ENCODE measurements around the gene TBX18. TPM values are rescaled to one million over a fixed set of nuclear protein-coding genes. Genes with fewer than 3 reads are reported as not detected.

TBX18 gene
- total RNA-seq, 1 experiment from 2014 or later = not detected

DNA sequence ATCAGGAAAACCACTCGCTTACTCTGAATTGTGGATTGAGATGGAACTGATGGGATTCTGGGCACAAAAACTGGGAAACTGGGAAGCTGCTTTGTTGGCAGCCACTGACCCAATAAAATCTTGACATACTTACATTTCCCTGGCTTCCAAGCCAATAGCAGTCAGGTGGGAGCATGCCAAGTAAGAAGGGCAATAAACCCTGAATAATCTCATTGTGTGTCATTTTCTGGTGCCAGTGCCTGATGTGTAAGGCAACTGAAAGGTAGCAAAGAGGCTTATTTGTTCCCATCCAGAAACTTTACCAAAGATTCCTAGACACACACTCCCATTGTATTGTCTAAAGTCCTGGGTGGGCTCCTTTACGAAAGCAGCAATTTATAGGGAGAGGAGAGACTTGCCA, 93.2 kb downstream of the TBX18 start:
- DNase-seq (ENCODE audit: low spot score) = no peak

DNA sequence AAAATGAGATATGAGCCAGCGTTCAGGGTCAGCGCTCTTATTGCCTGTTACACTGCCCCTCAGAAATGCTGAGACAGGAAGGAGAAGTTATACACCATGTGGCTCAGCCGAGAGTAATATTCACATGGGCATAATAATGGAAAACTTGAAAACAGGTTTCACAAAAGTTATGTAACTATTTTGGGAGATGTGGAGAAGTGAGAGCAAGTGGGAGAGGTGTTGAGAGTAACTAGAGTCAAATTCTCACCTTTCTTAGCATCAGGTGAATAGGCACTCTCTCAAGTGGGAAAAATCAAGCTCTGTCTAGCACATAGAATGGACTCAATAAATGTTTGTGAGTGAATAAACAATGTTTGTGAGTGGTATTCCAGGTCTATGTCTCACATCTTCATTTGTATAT, 94.5 kb downstream of the TBX18 start:
- no peak for DNase-seq (ENCODE audit: low spot score)

DNA sequence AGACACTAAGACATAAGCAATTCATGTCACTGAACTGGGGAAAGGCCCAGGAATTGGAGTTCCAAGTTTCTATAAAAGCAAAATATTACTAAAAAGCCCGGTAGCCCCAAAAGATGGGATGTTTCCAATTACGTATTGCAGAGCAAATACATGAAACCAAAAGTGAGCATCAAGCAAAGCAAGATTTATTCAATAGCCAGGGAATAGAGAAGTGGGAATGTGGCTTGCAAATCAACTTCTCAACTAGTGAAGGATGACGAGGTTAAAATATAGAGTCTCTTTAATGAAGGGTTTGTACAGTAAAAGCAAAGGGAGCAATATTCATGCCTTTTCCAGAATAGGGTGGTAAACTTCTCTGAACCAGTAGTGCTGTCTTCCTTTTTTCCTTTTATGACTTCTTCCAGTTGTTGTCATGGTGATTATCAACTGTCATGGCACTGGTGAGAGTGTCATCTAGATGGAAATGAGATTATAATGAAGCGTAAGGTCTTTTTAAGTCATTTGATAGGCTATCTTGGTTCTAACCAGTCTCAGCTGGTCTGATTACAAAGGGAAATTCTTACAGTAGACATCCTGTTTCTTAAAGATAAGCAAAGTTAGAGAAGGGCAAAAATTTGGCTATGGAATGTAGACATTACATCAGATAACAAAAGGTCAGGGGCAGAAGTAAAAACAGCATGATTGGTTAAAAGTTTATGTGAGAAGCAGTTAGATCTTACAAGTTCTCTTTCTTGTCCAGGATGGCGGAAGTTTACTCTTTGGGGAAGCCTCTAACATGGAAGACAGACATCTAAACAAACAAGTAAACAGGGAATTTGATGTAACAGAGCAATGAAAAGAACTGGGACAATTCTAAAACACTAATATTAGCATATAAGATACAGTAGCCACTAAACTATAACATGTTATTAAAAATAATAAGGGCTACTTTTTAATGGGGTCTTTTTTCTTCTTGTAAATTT, 96.9 kb downstream of the TBX18 start:
- DNase-seq (ENCODE audit: low spot score) = peak; percentile 18

DNA sequence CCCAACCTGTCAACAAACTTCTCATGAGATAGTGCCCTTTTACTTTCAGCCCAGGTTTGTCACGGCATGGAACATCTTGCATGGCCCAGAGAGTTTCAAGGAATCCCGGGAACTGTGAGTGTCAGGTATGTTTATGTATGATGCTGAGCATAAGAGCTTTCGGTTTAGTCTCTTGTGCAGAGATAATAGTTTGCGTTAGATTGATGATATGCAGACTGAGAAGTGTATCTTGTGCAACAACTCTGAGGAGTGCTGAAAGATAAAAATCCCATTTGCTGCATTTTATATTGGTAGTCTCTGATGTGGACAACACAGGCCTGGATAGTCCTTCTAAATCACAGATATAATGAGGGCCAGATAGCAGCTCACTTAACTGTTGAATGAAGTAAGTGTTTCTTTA, 99.0 kb downstream of the TBX18 start:
- DNase-seq (ENCODE audit: low spot score) = no peak

DNA sequence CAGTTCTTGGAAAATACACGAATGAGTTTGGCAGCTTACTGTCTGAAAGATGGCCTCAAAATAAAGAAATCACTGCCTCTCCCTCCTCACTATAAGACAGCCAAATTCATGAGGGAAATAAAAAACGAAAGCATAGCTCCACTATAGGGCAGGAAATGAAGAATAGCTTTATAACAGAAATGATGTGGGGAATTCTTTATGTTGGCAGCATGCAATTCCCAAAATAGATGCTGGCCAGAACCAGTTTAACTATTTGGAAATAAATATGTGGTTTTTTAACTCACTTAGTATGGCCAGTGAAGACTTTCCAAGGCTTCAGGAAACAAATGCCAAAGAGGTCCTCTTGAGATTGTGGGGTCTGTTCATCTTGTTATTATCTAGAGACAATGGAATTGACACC, 100.5 kb downstream of the TBX18 start:
- no peak for DNase-seq (ENCODE audit: low spot score)

DNA sequence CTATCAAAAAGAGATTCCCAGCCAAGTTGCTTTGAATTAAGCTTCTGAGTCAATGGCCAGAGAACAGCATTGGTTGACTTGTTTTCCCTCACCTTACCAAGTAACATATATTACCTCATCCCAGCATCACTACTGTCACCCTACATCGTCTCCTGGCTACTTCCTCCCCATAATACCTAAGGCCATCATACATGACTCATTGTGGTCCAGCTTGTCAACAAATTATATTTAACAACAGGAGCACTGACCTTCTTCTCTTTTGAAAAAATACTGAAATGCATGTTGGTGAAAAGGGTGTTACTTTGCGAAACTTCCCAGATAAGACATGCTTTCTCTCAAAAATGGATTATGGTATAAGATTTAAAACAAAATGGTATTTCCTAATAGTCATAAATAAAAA, 106.9 kb downstream of the TBX18 start:
- peak; percentile 59 for DNase-seq (ENCODE audit: low spot score)

DNA sequence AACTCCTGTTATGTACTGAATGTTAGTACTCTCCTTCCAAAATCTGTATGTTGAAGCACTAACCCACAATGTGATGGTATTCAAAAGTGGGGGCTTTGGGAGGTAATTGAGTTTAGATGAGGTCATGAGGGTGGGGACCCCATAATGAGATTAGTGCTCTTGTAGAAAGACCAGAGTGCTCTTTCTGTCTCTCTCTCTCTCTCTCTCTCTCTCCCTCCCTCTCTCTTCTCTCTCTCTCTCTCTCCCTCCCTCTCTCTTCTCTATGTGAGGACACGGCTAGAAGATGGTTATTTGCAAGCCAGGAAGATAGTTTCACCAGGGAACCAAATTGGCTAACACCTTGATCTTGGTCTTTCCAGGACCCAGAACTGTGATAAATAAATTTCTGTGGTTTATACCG, 107.4 kb downstream of the TBX18 start:
- DNase-seq (ENCODE audit: low spot score) = no peak

DNA sequence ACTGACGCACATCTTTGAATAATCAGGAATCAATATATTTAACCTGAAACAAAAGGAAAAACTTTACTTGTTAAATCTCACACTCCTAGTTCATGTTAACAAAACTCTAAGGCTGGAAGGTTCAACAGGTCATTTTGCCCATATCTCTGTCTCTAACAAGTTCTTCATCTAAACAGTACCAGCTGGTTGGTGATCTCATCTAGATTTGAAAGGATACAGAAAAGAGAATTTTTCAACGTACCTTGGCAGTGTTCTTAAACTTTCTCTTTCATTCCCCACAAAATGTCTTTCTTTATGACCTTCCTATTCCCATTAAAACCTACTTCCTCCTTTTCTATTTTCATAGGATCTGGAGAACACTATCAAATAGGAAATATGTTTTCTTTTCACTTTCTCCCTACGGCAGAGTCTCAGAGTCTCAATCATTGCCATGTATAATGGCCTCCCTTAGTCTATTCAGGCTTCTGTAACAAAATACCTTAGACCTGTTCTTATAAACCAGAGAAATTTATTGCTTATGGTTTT, 111.3 kb downstream of the TBX18 start:
- no peak for DNase-seq (ENCODE audit: low spot score)

DNA sequence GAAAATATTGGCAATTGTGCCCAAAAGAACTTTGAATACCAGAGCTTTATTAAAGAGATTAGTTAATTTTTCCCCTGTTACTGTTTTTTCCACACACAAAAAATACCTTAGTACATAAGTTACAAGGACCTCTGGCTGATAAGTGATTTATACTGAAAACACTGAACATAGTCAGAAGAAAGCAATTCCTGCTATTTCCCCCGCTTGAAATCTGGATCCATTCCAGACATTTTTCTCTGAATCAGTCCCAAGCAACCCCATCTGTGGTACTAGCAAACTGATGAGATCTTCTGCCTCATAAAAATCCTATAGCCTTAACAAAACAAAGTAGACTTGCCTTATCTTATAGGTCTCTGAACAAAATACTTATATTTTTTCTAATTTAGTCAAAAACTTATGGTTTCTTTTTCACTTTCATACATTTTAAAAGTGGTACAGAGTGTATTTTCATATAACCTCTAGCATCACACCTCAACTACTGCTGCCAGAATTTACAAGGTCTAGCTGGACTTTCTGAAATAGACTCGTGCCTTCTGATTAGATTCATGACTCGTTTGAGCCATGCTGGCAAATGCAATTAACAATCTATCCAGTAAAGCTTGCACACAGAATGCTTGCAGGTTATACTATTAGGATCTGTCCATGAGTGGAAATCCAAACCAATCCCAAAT, 111.9 kb downstream of the TBX18 start:
- peak; percentile 94 for DNase-seq (ENCODE audit: low spot score)

DNA sequence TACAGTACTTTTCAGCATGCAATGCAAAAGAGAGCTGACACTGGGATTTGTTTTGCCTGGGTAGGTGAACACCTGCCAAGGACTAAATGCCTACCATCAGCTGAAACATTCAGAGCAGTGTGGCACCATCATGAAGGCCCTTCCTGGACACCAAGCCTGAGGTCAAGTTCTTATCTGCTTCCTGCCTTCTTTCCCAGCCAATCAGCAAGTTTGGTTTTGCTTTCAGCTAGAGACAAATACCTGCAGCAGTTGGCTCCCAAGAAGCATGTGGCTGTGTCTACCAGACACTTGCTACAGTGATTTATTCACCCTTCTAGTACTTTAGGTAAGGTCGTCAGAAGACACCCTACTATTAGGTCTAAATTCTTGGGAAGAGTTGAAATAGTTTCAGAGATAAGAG, 112.8 kb downstream of the TBX18 start:
- DNase-seq (ENCODE audit: low spot score) = no peak

DNA sequence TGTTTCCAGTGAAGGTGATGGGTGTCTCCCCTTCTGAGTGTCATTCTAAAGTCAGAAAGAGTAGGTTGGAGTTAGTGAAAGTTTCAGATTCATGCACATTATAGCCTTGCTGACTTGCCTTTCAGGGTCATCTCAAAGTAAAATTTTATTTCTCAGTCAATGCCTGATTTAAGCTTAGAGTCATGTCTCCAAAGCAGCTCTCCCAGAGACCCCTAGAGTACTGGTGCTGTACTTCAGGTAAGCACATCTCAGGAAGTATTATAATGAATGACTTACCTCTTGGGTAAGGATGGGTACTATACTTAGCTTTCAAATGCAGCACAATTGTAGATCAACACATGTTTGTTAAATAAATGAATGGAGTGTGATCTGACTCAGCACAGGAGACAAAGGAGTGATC, 116.0 kb downstream of the TBX18 start:
- DNase-seq (ENCODE audit: low spot score) = no peak

DNA sequence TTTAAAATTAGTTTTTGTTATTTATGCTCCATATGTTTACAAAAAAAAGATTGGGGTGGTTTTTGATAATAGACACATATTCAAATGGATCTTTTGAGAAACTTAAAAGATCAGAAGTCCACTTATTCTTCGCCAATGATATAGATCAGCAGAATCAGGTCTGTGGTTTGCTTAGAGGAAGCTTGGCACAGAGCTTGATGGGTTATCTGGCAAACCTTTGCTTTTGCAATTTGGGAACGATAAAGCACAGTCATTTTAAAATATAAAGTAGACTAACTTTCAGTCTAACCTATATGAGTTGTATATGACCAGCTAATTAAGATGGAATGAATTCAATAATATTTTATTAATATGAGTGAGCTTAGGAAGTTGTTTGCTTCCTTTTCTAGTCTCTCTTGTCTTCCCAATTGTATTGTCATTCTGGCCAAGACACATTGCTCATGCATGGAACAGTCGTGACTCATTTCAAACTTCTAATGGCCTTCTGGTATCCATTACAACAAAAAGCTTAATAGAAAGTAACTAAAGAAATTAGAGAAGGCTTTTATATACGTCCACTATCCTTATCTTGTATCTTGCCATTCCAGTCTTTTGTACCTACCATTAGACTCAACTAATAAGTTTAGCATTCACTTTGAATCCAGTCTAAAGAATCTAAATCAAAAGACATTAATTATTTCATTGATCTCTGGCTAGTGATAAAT, 118.7 kb downstream of the TBX18 start:
- peak; percentile 39 for DNase-seq (ENCODE audit: low spot score)

DNA sequence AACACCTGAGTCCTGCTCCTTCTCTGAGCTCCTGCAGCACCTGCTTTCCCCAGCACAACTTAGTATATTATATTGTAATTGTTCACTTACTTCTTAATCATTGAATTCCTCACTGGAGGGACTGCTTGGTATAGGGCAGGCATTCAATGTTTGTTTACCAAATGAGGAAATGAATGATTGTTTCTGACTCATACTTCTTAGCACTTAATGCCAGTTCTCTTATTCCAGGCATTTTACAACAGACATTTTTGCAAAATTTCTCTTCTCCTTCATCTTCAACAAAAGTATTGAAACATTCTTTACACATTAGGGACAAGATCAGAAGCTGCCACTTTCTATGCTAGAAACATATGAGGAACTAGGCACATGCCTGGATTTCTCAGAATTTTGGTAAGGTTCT, 119.4 kb downstream of the TBX18 start:
- peak; percentile 69 for DNase-seq (ENCODE audit: low spot score)

DNA sequence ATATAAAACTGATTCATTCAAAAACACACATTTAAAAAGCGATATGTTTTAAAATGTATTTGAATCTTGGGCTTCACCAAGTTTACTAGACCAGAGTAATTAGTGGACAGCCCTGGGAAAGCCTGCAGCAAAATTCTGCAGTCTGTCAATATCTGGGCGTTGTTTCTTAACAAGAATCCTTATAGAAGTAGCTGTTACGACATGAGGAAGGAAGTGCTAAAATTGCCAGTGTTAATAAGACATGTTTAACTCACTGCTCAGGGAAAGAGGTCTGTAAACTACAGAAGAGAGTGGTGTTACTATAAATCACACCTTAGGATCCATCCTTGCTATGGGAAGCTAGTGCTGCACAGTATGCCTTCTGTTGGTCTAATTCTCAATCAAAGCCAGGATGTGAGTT, 120.6 kb downstream of the TBX18 start:
- no peak for DNase-seq (ENCODE audit: low spot score)

DNA sequence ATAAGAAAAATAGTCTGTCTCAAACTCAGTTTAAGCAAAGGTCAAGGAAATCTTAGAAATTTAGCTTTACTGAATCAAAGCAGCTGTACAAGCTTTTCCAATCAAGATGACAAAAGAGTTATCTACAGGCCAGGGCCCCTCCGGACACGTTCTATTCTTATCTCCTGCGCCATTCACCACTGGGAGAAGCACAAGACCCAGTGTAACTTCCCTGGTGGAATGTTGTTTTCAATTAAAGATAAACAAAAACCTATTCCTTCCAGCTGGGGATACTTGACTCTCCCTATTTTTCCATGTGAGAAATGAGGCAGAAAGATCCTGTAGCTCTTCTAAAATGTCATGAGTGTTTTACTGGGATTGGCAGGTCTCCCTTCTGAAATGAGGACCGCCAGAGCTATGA, 123.3 kb downstream of the TBX18 start:
- no peak for DNase-seq (ENCODE audit: low spot score)

DNA sequence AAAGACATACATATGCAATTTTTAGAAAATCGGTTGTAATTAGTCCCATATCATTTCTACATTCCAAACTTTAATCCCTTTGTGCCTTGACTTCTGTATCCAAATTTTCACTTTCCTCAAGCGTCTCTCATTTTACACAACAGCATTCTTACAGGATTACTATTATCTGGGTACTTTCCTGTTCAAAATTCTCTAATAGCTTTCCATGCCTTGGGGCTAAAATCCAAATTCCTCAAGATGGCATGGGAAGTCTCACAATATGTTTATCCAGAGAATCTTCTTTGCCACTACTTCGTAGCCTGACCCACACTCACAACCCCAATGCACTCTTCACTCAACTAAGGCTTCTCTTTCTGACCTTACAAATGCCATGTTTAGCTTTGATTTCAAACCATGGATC, 125.0 kb downstream of the TBX18 start:
- no peak for DNase-seq (ENCODE audit: low spot score)

DNA sequence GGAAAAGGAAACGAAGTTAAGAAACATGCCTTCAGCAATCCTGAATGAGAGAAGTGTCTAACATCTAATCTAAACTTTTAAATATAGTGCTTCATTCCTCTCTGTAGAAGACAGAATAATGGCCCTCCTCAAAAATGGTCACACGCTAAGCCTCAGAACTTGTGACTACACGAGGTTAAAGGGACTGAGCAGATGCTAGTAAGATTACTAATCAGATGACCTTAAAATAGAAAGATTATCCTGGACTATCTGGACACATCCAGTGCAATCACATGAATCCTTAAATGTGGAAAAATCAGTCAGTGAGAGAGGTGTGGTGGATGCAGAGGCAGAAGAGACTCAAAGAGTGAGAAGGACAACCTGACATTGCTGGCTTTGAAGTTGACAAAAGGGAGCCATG, 126.1 kb downstream of the TBX18 start:
- no peak for DNase-seq (ENCODE audit: low spot score)
